MCF 10A (cell line): ENCODE data around the gene POLR1D. TPM values are rescaled to one million over a fixed set of nuclear protein-coding genes. Genes with fewer than 3 reads are reported as not detected.

Source experiments
- BruUV-seq: library from RNA; stranded (reverse); fragments of 400-500 nt; replicated peaks from 2 replicates; lab custom pipeline; 2021; lab: Mats Ljungman, UMichigan
- CTCF ChIA-PET: fragments of 300-600 bp; sonication (Branson Sonifier 250); formaldehyde crosslinking; extraction: SDS; loops from one replicate; lab custom pipeline; 2021; ENCODE audit warnings: antibody characterized with exemption, inconsistent platforms; lab: Yijun Ruan, JAX
- POLR2A ChIA-PET: fragments of 300-600, 350-650 bp; sonication (Branson Sonifier 250); formaldehyde crosslinking; extraction: SDS; loops from one replicate; lab custom pipeline; 2020; ENCODE audit warnings: antibody characterized with exemption, inconsistent platforms; lab: Yijun Ruan, JAX
- DNase-seq: peaks from one replicate; pipeline ENCODE4 v3.0.0-alpha.2; 2018; ENCODE audit not compliant: unreplicated experiment
- H3K27ac Mint-ChIP-seq: one replicate; pipeline ENCODE4 v1.8.0; 2022; ENCODE audit warnings: mild to moderate bottlenecking, low read depth, mixed read lengths; ENCODE audit not compliant: unreplicated experiment
- H3K27me3 Mint-ChIP-seq: one replicate; pipeline ENCODE4 v1.8.0; 2022; ENCODE audit warnings: mixed read lengths; ENCODE audit not compliant: insufficient read depth, unreplicated experiment
- H3K36me3 Mint-ChIP-seq: one replicate; pipeline ENCODE4 v1.8.0; 2022; ENCODE audit warnings: mild to moderate bottlenecking, moderate library complexity, mixed read lengths; ENCODE audit not compliant: insufficient read depth, unreplicated experiment
- H3K4me1 Mint-ChIP-seq: one replicate; pipeline ENCODE4 v1.8.0; 2022; ENCODE audit warnings: mixed read lengths; ENCODE audit not compliant: insufficient read depth, unreplicated experiment
- H3K4me3 Mint-ChIP-seq: one replicate; pipeline ENCODE4 v1.8.0; 2022; ENCODE audit warnings: mild to moderate bottlenecking, moderate library complexity, mixed read lengths; ENCODE audit not compliant: unreplicated experiment
- H3K9me3 Mint-ChIP-seq: one replicate; pipeline ENCODE4 v1.8.0; 2022; ENCODE audit warnings: mixed read lengths; ENCODE audit not compliant: unreplicated experiment
- CTCF ChIP-seq: fragments of 200-600 bp; IDR thresholded peaks from one replicate; pipeline ENCODE4 v1.8.0; 2022; ENCODE audit warnings: antibody characterized with exemption, mild to moderate bottlenecking; ENCODE audit not compliant: unreplicated experiment
- intact Hi-C: fragments of 100-400 bp; cut with micrococcal nuclease; formaldehyde crosslinking; loops from 2 replicates; pipeline ENCODE4 v1.14.1; 2022
- total RNA-seq: library from RNA; stranded (reverse); gene quantifications from 2 replicates; pipeline ENCODE4 v1.2.3, GENCODE V29; 2022

POLR1D gene
- total RNA-seq, 1 experiment from 2014 or later: 146 TPM

GRCh38 chr13:27607125-27607524 lies 14.6 kb upstream of the POLR1D start:
- H3K27me3 Mint-ChIP-seq: no peaks in the 10 kb centered on the region

DNA sequence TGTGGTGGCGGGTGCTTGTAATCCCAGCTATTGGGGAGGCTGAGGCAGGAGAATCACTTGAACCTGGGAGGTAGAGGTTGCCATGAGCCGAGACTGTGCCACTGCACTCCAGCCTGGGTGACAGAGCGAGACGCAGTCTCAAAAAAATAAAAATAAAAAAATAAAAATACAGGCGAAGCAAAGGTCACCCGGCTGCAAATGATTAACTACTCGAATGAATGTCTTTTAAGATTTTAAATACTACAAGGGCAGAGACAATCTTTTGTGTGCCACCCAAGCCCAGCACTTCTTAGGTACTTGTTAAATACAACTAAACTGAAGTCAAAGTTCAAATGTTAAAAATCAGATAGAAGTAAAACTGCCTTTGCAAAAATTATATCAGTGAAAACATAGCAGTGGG lies 8.1 kb upstream of the POLR1D start:
- Mint-ChIP-seq H3K27me3 (no peaks in the 10 kb centered on the region), H3K4me3 (no peak overlapping the region), H3K4me1 (peaks cover 17% of the 10 kb centered on the region), H3K36me3 (no peaks in the 10 kb centered on the region), H3K9me3 (no peaks in the 10 kb centered on the region), H3K27ac (no peak overlapping the region)
- intact Hi-C loops: no loop called here
- TF ChIP-seq CTCF: no peak
- BruUV-seq: no TSS peak
- POLR2A ChIA-PET: interaction anchor here (0.9 to 2.3 kb wide), 2 partner anchors 8 kb away, joined by 3 to 14 read pairs; partner anchors contain the start of genes LNX2 and POLR1D
- CTCF ChIA-PET: no interaction called here
- no peak for DNase-seq

More at GRCh38 chr13:27607125-27607524, 14.6 kb upstream of the POLR1D start:
- Mint-ChIP-seq H3K4me1 (peaks cover 19% of the 10 kb centered on the region), H3K9me3 (no peaks in the 10 kb centered on the region), H3K36me3 (no peaks in the 10 kb centered on the region), H3K27ac (peak overlapping the region; percentile 78), H3K4me3 (peak overlapping the region; percentile 22)
- BruUV-seq: no TSS peak
- no peak for TF ChIP-seq CTCF
- POLR2A ChIA-PET: interaction anchor here (0.6 to 5.3 kb wide), 9 partner anchors 10 to 219 kb away, joined by 3 to 226 read pairs (median 5); partner anchors contain the start of genes GTF3A, LNX2 and POLR1D
- CTCF ChIA-PET: interaction anchor here (0.6 to 1.8 kb wide), 5 partner anchors 12 to 351 kb away, joined by 3 to 8 read pairs (median 5); partner anchors contain the start of gene LNX2
- DNase-seq: peak; percentile 65
- intact Hi-C loops: no loop called here

DNA sequence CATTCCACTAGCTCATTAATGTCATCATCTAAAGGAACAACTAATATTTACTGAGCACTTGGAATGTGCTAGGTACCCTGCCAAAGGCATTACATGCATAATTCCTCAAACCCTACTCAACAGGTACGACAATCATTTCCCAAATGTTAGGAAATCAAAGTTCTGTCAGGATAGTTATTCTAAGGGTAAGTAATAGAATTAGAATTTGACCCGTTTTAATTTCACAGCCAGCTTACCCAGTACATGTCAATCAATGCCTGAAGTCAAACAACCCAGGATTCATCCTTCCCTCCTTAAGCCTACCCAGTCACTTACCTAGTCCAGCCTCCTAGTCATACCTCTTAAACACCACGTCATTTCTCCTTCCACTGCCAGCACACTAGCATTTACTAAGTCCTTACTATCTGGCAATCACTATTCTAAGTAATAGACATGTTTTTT lies 3.8 kb upstream of the POLR1D start:
- peak; percentile 23 for DNase-seq
- H3K4me1 Mint-ChIP-seq: peaks cover 23% of the 10 kb centered on the region
- no peaks in the 10 kb centered on the region for H3K27me3 Mint-ChIP-seq
- ChIA-PET CTCF (interaction anchor here (1.1 to 2.1 kb wide), 2 partner anchors 10 to 255 kb away, joined by 3 to 10 read pairs; no protein-coding TSS in a partner anchor), POLR2A (interaction anchor here (1.0 to 8.6 kb wide), 8 partner anchors 11 to 192 kb away, joined by 4 to 226 read pairs (median 92); partner anchors contain the start of genes GTF3A and MTIF3)
- peaks cover 7% of the 10 kb centered on the region for H3K36me3 Mint-ChIP-seq
- no peaks in the 10 kb centered on the region for H3K9me3 Mint-ChIP-seq
- peak overlapping the region; percentile 0 for H3K27ac Mint-ChIP-seq
- BruUV-seq: no TSS peak
- TF ChIP-seq CTCF: no peak
- intact Hi-C loops: no loop called here
- peak overlapping the region; percentile 93 for H3K4me3 Mint-ChIP-seq

GRCh38 chr13:27619093-27619727 lies 2.5 kb upstream of the POLR1D start:
- intact Hi-C loops: no loop called here
- no peaks in the 10 kb centered on the region for H3K27me3 Mint-ChIP-seq
- no peak for TF ChIP-seq CTCF
- peaks cover 36% of the 10 kb centered on the region for H3K4me1 Mint-ChIP-seq
- ChIA-PET POLR2A (interaction anchor here (0.6 to 8.6 kb wide), 28 partner anchors 8 to 534 kb away, joined by 3 to 226 read pairs (median 11); partner anchors contain the start of genes GTF3A and MTIF3), CTCF (interaction anchor here (0.5 to 2.1 kb wide), 7 partner anchors 12 to 1101 kb away, joined by 3 to 10 read pairs (median 3); no protein-coding TSS in a partner anchor)
- peak overlapping the region; percentile 0 for H3K27ac Mint-ChIP-seq
- peaks cover 19% of the 10 kb centered on the region for H3K36me3 Mint-ChIP-seq
- peak; percentile 30 for DNase-seq
- no peaks in the 10 kb centered on the region for H3K9me3 Mint-ChIP-seq
- peak overlapping the region; percentile 93 for H3K4me3 Mint-ChIP-seq
- BruUV-seq: no TSS peak
